HG03045 (cell line): ENCODE measurements around the gene RBKS.
A peak's percentile ranks its signal among the peaks of the same experiment; 100 is the strongest.
"Not testable (repeated sequence)": the region's sequence is repeated elsewhere in the genome, so short reads cannot be mapped to it uniquely, and the experiment has no call there.

Experiments used
- ATAC-seq: cut with Tn5 transposase; IDR thresholded peaks from one replicate; pipeline ENCODE4 v1.9.1; 2021; ENCODE audit warnings: mild to moderate bottlenecking, moderate library complexity; ENCODE audit not compliant: unreplicated experiment

RBKS gene

GRCh38 chr2:27907547-27907946 lies 17.4 kb upstream of the RBKS start:
- no peak for ATAC-seq

- ATAC-seq, result no peak
Observed at GRCh38 chr2:27906074-27906473, 15.9 kb upstream of the RBKS start.

GRCh38 chr2:27904405-27904665 lies 14.1 kb upstream of the RBKS start:
- no peak for ATAC-seq

- ATAC-seq, result no peak
Observed at GRCh38 chr2:27903649-27904404, 13.6 kb upstream of the RBKS start.

- no peak for ATAC-seq
Observed at GRCh38 chr2:27903018-27903417, 12.8 kb upstream of the RBKS start.

- no peak for ATAC-seq
Observed at GRCh38 chr2:27902098-27902497, 11.9 kb upstream of the RBKS start.

GRCh38 chr2:27901234-27901633 lies 11.0 kb upstream of the RBKS start:
- no peak for ATAC-seq

- ATAC-seq, result no peak
Observed at GRCh38 chr2:27897717-27898116, 7.5 kb upstream of the RBKS start.

GRCh38 chr2:27893006-27893405 lies 2.8 kb upstream of the RBKS start:
- ATAC-seq, result no peak

- no peak for ATAC-seq
Observed at GRCh38 chr2:27891673-27892105, 1.5 kb upstream of the RBKS start.

GRCh38 chr2:27890924-27891672 lies 911 bp upstream of the RBKS start:
- ATAC-seq, result peak; percentile 19

- ATAC-seq, result peak; percentile 9
Observed at GRCh38 chr2:27889774-27890145, 427 bp downstream of the RBKS start.

- ATAC-seq, result no peak
Observed at GRCh38 chr2:27888790-27889189, 1.4 kb downstream of the RBKS start.

GRCh38 chr2:27887830-27888229 lies 2.4 kb downstream of the RBKS start:
- no peak for ATAC-seq

- ATAC-seq, result no peak
Observed at GRCh38 chr2:27887111-27887510, 3.1 kb downstream of the RBKS start.

GRCh38 chr2:27886322-27886721 lies 3.9 kb downstream of the RBKS start:
- no peak for ATAC-seq

- ATAC-seq, result no peak
Observed at GRCh38 chr2:27885661-27886060, 4.5 kb downstream of the RBKS start.

GRCh38 chr2:27885234-27885633 lies 5.0 kb downstream of the RBKS start:
- no peak for ATAC-seq

GRCh38 chr2:27884601-27885000 lies 5.6 kb downstream of the RBKS start:
- no peak for ATAC-seq

GRCh38 chr2:27882584-27882922 lies 7.6 kb downstream of the RBKS start:
- ATAC-seq, result not testable (repeated sequence)

GRCh38 chr2:27881815-27882583 lies 8.2 kb downstream of the RBKS start:
- ATAC-seq, result not testable (repeated sequence)

GRCh38 chr2:27878825-27879224 lies 11.4 kb downstream of the RBKS start:
- no peak for ATAC-seq
